Eye (tissue), 1 donor: ENCODE measurements around the gene VAT1.
"Not testable (repeated sequence)": the region's sequence is repeated elsewhere in the genome, so short reads cannot be mapped to it uniquely, and the experiment has no call there.

Experiments used
- DNase-seq: peaks from one replicate; pipeline ENCODE4 v3.0.0-alpha.2; 2015

VAT1 gene

DNA sequence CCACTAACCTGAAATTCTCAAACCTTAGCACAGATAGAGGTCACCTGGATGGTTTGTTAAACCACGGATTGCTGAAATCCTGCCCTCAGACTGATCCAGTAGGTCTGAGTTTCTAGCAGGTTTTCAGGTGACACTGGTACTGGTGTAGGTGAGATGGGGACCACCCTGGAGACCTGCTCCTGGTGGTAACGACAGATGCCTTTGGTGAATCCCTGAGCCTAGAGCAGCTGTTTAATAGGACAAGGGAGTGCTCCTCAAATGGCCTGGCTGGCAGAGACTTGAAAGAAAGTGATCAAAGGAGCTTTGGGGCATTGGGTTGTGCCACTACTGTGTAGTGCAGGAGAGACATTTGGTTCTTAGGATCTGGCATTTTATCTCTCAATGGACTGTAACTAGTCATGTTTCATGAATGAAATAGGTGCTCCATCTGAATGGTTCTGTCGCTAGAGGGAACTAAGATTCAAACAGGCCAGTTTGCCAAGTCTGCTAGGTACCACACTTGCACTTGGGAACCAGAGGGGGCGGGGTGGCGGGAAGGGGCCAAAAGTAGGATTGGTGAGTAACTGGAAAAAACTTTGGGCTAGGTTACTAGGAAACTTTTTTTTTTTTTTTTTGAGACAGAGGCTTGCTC, 18.5 kb downstream of the VAT1 start:
- DNase-seq: no peak

DNA sequence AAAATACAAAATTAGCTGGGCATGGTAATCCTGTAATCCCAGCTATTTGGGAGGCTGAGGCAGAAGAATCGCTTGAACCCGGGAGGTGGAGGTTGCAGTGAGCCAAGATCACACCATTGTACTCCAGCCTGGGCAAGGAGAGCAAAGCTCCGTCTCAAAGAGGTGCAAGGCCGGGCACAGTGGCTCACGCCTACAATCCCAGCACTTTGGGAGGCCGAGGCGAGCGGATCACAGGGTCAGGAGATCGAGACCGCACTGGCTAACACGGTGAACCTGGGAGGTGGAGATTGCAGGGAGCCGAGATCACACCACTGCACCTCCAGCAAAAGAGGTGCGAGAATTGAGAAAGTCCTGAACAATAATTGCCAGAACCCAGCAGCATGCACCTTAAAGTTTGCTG, 21.3 kb downstream of the VAT1 start:
- not testable (repeated sequence) for DNase-seq

DNA sequence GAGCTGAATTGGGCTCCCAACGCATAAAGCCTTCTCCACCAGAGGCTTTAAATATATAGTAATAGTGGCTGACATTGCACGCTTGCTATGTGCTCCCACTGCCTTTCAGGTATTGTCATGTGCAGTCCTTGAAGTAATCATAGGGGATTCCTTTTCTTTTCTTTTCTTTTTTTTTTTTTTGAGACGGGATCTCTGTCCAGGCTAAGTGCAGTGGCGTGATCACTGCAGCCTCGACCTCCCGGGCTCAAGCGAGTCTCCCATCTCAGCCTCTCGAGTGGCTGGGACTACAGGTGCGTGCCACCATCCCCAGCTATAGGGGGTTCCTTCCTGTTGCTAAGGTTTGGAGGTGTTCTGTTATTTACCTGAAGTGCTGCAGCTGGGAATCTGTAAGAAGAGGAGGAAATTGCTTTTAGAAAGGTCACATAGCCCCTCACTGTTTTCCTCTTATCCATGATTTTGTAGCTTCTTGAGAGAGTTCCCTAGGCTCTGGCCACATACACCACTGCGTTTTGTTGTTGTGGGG, 23.1 kb downstream of the VAT1 start:
- no peak for DNase-seq

DNA sequence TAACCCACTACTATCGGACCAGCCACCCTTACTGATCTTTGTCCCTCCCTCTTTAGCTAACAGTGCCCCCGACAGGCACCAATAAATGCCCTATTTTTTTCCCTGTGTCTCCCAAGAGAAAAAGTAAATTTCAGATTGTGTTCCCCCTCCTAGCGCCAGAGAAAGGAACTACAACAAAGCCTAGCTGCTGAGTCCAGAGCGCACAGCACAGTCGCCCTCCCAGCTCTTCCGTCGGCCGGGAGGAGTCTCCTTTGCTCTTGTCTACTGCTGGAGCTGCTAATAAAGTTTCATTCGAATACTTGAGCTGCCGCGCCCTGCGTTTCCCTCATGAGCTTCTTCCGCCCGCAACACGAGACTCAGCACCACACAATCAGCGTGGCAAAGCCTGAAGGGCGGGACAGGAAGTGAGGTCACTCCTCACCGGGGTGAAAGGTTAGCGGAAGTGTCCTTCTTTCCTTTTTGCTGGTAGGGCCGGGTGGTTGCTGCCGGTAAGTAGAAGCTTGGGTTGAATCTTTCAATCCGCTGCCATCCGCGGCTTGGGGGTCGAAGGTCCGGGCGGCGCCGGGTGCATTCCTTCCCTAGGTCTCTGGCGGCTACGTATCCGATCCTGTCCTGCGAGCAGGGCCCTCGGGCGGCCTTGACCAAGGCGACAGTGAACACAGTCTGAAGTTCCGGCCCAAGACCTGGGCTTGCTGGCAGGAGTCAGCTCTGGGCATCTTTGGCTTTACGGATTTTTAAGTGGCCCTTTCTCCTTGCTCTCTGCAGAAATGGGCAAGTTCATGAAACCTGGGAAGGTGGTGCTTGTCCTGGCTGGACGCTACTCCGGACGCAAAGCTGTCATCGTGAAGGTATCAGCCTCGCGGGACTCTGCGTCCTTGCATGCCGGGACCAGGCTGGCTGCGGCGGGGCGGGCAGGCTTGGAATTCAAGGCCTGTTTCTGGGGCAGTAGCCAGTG, 23.9 kb downstream of the VAT1 start, which contains the start of gene RPL27:
RPL27 (plus strand) TSS at position 436 of the 955 bp plus-strand sequence; CDS start at position 768, 332 bp downstream.
- DNase-seq: peak; percentile 100

DNA sequence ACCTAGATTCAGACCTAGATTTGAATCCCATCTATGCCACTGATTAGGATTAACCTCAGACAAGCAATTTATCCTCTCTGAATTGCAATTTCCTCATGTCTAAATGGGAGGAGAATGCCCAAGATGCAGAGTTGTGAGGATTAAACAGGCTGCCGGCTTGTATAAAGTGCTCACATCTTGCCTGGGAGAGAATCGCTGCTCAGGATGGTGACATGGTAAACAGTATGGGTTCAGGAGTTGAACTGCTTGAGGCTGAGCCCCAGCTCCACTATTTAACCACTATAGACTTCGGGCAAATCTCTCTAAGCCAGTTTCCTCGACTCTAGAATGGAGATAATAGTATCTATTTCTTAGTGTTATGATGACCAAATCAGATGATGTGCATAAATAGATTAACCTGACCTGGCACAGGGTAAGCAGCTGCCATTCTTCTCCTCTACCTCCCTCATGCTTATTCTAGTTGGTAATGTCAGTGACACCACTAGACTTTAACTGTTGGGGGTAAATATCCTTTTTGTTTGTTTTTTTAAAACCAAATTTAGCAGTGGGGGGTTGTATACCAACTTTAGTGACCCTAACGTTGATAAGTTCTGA, 24.7 kb downstream of the VAT1 start:
- no peak for DNase-seq

DNA sequence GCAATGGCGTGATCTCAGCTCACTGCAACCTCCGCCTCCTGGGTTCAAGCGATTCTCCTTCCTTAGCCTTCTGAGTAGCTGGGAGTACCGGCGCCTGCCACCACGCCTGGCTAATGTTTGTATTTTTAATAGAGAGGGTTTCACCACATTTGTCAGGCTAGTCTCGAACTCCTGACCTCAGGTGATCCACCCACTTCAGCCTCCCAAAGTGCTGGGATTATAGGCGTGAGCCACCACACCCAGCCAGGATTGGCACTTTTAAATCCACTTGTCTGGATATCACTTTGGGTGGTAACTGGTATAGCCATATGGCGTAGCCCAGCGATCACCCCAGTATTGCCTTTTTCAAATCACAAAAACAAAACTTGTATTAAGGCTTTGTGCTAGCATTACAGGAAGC, 28.3 kb downstream of the VAT1 start:
- DNase-seq: not testable (repeated sequence)

DNA sequence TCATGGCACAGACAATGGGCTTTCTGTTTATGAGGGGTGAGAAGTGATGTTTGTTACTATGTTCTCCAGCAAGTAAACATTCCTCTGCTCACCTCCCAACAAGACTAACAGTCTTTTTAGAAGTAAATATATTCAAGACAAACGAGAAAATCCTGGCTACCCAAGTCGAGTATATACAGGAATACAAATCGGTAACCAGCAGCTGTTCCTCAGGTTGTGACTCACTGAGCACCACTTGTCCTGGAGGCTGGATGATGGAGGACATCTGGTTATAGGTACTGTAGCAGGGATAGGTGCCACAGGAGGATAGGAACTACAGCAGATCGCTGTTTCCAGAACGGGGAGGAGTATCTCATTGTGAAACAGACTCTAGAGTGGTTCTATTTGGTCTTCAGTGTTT, 29.3 kb downstream of the VAT1 start:
- no peak for DNase-seq

DNA sequence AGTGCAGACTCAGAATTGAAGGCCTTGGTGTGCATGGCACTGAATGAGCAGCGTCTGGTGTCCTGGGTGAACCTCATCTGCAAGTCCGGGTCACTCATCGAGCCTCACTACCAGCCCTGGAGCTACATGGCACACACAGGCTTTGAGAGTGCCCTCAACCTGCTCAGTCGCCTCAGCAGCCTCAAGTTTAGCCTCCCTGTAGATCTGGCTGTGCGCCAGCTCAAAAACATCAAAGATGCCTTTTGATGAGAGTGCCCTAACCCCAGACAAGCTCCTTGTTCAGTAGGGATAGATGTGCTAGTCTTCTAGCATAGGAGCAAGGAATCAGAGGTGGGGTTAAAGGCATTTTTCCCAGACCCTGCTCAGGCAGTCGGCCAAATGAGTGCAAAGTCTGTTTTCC, 30.7 kb downstream of the VAT1 start:
- no peak for DNase-seq

DNA sequence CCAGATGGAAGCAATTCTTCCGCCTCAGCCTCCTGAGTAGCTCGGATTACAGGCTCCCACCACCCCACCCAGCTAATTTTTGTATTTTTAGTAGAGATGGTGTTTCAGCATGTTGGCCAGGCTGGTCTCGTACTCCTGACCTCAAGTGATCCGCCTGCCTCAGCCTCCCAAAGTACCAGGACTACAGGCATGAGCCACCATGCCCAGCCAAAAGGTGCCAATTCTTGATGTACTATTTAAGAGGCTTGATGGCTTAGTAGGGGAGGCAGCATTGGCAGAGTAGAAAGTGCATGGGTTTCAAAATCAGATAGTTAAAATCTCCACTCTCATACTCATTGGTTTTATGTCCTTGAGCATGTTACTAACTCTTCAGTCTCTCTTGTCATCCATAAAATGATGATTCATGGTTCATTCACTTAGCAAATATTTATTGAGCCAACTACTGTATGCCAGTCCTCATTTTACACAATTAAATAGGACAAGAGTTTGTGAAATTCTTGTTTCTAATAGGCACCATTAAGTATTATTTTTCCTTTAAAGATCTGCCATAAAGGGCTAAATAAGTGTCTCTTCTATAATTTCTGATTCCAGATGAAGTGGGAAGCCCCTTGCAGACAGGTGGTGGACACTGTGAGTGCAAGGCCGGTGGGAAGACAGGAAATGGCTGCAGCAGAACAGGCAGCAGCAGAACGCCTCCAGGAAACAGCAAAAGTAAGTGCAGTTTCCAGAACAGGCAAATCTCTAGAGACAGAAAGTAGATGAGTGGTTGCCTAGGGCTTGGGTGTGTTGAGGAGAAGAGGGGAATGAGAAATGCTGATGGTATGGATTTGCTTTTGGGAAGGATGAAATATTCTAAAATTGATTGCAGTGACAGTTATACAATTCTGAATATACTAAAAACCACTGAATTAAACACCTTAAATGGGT, 32.2 kb downstream of the VAT1 start:
- no peak for DNase-seq

DNA sequence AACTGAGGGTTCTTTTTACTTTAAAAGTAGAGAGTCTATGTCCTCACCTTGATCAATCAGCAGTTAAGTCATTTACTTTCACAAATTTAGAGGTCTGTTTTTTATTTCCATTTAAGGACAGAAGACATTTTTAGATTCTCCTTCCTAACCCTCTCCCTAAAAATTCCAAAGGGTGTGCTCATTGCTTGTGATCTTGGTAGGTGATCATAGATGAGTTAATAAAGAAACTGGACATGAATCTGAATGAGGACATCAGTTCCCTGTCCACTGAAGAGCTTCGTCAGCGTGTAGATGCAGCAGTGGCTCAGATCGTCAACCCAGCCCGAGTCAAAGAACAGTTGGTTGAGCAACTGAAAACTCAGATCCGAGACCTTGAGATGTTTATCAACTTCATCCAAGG, 33.0 kb downstream of the VAT1 start:
- no peak for DNase-seq

DNA sequence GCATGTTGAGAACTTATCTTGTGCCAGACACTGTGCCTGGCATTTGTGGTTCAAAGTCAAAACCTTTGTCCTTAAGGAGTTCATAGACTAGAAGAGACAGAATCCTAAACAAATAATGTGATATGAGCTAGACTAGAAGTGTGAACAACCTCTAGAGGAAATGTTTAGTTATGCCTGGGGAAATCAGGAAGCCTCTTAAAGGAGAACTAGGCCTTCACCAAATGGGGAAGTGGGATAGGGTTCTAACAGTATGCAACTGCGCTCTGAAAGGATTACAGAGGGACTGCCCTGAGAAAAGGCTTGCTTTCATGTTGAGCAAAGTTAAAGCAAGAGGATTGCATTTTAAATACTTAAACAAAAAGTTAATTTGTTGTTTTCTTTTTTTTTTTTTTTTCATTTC, 37.0 kb downstream of the VAT1 start:
- DNase-seq: no peak

DNA sequence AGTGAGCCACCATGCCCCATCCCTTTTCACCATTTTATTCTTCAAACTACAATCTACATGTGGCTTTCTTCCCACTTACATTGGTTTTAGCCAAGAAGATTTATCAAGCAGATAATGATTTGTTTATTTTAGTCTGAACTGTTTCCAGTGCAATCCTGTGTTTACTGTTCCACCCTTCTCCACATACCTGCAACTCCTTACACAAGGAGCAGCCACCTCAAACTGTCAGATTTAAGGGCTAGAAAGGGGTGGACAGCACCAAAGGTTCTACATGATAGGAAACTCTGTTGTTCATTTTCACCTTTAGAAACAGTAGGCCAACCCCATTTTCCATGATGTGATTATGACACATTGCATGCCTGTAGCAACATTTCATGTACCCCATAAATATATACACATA, 39.9 kb downstream of the VAT1 start:
- DNase-seq: no peak

DNA sequence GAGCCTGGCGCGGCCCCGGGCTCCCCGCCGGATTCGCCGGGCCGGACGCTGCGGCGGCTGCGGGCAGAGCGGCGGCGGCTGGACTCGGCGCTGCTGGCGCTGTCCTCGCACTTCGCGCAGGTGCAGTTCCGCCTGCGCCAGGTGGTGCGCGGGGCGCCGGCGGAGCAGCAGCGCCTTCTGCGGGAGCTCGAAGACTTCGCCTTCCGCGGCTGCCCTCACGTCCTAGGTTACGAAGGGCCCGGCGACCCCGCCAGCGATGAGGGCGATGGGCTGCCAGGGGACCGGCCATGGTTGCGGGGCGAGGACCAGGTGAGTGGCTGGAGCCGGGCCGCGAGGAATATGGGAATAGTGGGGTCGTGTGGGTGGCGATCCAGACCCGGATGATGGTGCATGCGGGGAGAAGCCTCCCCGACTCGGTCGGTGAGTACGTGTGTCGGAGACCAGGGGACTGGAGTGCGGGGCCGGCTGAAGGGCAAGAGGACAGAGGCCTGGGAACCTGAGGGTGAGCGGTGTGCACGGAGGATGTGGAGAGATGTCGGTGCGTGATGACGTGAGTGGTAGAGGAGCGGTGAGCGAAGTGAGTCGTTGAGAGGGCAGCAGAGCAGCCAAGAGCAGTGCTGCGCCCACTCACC, 41.3 kb downstream of the VAT1 start:
- peak; percentile 51 for DNase-seq

DNA sequence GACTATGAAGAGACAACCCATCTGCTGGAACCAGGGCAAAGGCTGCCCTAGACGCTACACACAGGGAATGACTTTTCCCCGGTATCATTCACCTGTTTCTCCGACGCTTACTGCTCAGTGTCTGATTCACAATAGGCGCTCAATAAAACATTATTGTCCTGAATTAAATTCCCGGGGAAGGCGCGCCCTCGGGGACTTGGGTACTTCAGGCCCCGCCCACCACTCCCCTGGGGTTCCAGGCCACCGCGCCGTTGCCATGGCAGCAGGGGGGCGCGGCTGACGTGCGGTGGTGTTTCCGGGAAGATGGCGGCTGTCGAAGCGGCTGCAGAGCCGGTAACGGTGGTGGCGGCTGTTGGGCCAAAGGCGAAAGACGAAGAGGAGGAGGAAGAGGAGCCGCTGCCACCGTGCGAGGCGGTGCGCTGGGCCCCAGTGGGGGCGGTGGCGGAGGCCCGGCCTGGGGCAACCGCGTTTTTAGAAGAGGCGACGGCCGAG, 41.9 kb downstream of the VAT1 start, which contains the start of gene RUNDC1:
RUNDC1 (plus strand) TSS at position 292 of the 492 bp plus-strand sequence; CDS start at position 304, 12 bp downstream.
- DNase-seq: peak; percentile 96

DNA sequence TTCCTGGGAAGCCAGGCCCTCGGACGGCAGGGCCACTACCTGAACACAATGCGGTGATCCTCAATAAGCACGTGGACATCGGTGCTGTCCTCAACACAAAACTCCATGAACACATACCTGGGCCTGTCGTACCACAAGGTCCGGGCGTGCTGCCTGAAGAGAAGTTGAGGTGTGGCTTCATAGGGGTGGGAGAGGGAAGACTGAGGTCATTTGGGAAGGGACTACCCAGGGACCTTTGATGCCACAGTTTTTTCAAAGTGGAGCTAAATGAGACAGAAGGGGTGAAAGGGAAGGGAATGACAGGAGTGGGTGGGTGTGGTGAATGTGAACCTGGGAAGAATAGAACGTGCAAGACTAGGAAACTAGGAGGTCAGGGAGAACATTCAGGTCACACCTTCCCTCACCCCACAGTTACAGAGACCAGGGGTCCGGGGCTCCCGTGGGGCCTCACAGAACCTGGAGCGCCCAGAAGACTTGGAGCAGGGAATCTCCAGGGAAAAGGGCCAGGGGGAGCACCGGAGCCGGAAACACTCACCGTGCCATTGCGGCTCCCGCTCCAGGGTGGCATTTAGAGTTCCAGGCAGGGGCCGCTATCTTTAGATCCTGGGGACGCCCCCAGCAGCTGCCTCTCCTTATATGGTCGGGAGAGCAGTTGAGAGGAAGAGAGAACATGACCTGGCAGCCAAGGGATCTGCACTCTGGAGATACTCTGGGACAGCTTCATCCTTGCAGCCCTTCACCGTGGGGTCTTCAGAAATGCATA, 42.5 kb downstream of the VAT1 start, which contains the start of gene PTGES3L:
PTGES3L (minus strand) TSS at position 570 of the 763 bp plus-strand sequence; CDS start at position 543, 27 bp downstream.
- no peak for DNase-seq

DNA sequence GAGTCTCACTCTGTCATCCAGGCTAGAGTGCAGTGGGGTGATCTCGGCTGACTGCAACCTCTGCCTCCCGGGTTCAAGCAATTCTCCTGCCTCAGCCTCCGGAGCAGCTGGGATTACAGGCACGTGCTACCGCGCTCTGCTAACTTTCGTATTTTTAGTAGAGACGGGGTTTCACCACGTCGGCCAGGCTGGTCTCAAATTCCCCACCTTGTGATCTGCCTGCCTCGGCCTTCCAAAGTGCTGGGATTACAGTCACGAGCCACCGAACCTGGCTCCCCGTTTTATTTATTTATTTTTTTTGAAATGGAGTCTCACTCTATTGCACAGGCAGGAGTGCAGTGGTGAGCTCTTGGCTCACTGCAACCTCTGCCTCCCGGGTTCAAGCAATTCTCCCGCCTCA, 46.5 kb downstream of the VAT1 start:
- not testable (repeated sequence) for DNase-seq

DNA sequence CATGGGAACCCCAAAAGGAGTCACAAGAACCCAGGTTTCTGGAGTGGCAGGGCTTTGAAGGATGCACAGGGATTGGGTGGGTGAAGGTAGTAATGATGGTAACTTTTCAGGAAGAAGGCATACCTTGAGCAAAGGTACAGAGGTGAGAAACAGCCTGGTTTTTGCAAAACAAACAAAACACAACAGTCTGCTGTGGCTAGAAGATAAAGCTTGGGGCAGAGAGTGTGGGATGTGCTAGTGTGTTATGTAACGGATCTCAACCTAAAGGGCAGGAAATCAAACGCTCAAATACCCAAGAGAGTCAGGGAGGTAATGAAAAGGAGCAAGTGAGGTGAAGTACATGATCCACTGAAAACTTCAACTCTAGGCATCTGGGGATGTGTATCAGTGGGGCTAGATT, 46.9 kb downstream of the VAT1 start:
- DNase-seq: no peak

DNA sequence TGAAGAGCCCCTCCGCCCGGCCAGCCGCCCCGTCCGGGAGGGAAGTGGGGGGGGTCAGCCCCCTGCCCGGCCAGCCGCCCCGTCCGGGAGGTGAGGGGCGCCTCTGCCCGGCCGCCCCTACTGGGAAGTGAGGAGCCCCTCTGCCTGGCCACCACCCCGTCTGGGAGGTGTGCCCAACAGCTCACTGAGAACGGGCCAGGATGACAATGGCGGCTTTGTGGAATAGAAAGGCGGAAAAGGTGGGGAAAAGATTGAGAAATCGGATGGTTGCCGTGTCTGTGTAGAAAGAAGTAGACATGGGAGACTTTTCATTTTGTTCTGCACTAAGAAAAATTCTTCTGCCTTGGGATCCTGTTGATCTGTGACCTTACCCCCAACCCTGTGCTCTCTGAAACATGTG, 48.9 kb downstream of the VAT1 start:
- not testable (repeated sequence) for DNase-seq

DNA sequence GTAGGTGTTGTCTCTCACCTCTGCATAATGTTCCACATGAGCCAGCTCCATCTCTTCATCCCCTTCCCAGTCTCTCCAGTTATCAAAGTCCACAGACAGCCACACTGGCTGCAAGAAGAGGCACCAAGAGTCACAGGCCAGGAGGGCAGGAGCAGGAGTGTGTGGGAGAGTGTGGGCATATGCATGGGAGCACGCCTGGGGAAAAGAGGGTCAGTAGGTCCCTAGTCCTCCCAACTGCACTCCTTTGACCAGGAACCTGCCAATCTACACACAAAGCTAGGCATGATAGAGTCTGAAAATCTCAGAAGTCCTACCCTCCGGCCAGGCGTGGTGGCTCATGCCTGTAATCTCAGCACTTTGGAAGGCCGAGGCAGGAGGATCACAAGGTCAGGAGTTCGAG, 50.6 kb downstream of the VAT1 start:
- no peak for DNase-seq

DNA sequence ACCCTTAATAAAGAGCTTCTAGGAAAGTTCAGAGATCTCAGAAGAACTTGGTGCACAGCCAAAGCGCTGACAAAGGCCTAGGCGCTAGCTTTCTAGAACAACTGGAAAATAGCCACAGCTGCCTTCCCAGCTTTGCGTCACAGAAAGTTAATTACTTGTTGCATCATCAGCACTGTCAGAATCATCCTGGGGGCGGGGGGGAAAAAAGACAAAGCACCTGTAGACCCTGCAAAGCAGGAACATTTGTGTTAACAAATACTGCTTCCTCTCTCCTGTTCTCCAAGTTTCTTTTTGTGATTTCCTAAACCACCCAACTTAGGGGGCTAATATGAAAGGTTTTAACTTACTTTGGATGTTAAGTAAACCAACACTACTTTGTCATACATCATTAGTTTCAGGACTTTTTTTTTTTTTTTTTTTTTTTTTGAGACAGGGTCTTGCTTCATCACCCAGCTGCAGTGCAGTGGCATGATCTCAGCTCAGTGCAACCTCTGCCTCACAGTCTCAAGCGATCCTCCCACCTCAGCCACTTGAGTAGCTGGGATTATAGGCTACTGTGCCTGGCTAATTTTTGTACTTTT, 53.1 kb downstream of the VAT1 start:
- DNase-seq: no peak
